Small intestine (tissue), 7 donors: ENCODE measurements around the gene GLDC. TPM values are rescaled to one million over a fixed set of nuclear protein-coding genes. Genes with fewer than 3 reads are reported as not detected.

Experiments used
- DNase-seq, 2 donors: peaks; one replicate each; pipeline versions ENCODE4 v3.0.0 to v3.0.0-alpha.2; 2013
- FAIRE-seq: peaks from 2 replicates; lab custom pipeline; 2012; peaks lifted over from hg19 to GRCh38; lab: Jason Lieb, UNC
- H3K27ac ChIP-seq, 3 donors: one replicate each; pipeline ENCODE4 v1.5.1; 2013; ENCODE audit warnings: low read length in 2 of 3, mild to moderate bottlenecking in 2 of 3, control low read depth in 1 of 3, inconsistent platforms in 1 of 3, low read depth in 1 of 3, moderate library complexity in 1 of 3
- H3K27me3 ChIP-seq, 3 donors: one replicate each; pipeline ENCODE4 v1.6.1; 2013; ENCODE audit warnings: low read length in 3 of 3, inconsistent platforms in 1 of 3; ENCODE audit not compliant: control insufficient read depth in 3 of 3, insufficient read depth in 3 of 3
- H3K36me3 ChIP-seq, 3 donors: one replicate each; pipeline ENCODE4 v1.6.1; 2013; ENCODE audit warnings: low read length in 3 of 3, inconsistent platforms in 1 of 3, low read depth in 1 of 3, mild to moderate bottlenecking in 1 of 3, moderate library complexity in 1 of 3; ENCODE audit not compliant: control insufficient read depth in 3 of 3, insufficient read depth in 2 of 3
- H3K4me1 ChIP-seq, 3 donors: one replicate each; pipeline ENCODE4 v1.6.1; 2013; ENCODE audit warnings: low read length in 2 of 3, inconsistent platforms in 1 of 3, low read depth in 1 of 3, mild to moderate bottlenecking in 1 of 3, moderate library complexity in 1 of 3; ENCODE audit not compliant: control insufficient read depth in 3 of 3, insufficient read depth in 2 of 3
- H3K4me3 ChIP-seq, 3 donors: one replicate each; pipeline ENCODE4 v1.5.1; 2013; ENCODE audit warnings: low read length in 3 of 3, control low read depth in 1 of 3, inconsistent platforms in 1 of 3, low read depth in 1 of 3, mild to moderate bottlenecking in 1 of 3, moderate library complexity in 1 of 3
- H3K9me3 ChIP-seq, 2 donors: one replicate each; pipeline ENCODE4 v1.6.1; 2013; ENCODE audit warnings: low read depth in 1 of 2, low read length in 1 of 2; ENCODE audit not compliant: control insufficient read depth in 2 of 2, insufficient read depth in 1 of 2
- WGBS, 3 donors: extraction: QIAGEN DNeasy Blood & Tissue Kit; methylation state at CpG; one replicate each; pipeline ENCODE4 v1.1.7; 2013; 5-methylcytosine and 5-hydroxymethylcytosine counted together
- polyA plus RNA-seq, 4 donors: library from polyadenylated mRNA; stranded (reverse) in 3 of 4; unstranded in 1 of 4; fragments of 200-250 nt in 3 of 4; fragments of 120-200 nt in 1 of 4; gene quantifications; one replicate each; pipeline versions ENCODE4 v1.2.1 to v1.2.3, GENCODE V29; 2013
- donor health status: healthy with polysubstance abuse.
- donor health status: control.
- donor health status: control.
- donor health status: Bipolar disorder and iron deficiency.
- donor health status: healthy.

Gene GLDC
- polyA plus RNA-seq, 4 donors = 0.63 to 8.4 (median 0.81) TPM; not detected in 1

GRCh38 chr9:6565312-6565711 is 80.2 kb downstream of the GLDC start:
- WGBS, 3 donors = 75 to 93% (median 87%) methylated on average over 8 of the region's 8 CpGs
- no peak for FAIRE-seq

GRCh38 chr9:6564868-6565267 is 80.7 kb downstream of the GLDC start:
- no peak for FAIRE-seq

More at GRCh38 chr9:6565312-6565711, 80.2 kb downstream of the GLDC start:
- Histone ChIP-seq H3K4me3 (no peak overlapping the region), H3K27ac (no peak overlapping the region), H3K36me3 (no peaks in the 10 kb centered on the region), H3K4me1 (no peaks in the 10 kb centered on the region), H3K9me3 (no peaks in the 10 kb centered on the region), H3K27me3 (peaks cover 0 to 2% (median 0%) of the 10 kb centered on the region in 3 donors)
- no peak for DNase-seq

GRCh38 chr9:6564360-6564759 is 81.2 kb downstream of the GLDC start:
- no peaks in the 10 kb centered on the region for H3K4me1 ChIP-seq
- H3K36me3 ChIP-seq = no peaks in the 10 kb centered on the region
- DNase-seq (no peak), FAIRE-seq (no peak)
- peaks cover 0 to 2% (median 0%) of the 10 kb centered on the region in 3 donors for H3K27me3 ChIP-seq
- no peaks in the 10 kb centered on the region for H3K9me3 ChIP-seq
- WGBS, 3 donors = 76 to 80% (median 78%) methylated on average over 5 of the region's 5 CpGs
- H3K27ac ChIP-seq = no peak overlapping the region
- H3K4me3 ChIP-seq = no peak overlapping the region

More at GRCh38 chr9:6564868-6565267, 80.7 kb downstream of the GLDC start:
- no peaks in the 10 kb centered on the region for H3K4me1 ChIP-seq
- H3K36me3 ChIP-seq = no peaks in the 10 kb centered on the region
- 62 to 90% (median 87%) methylated on average over 3 of the region's 3 CpGs for WGBS, 3 donors
- no peak overlapping the region for H3K4me3 ChIP-seq
- H3K27ac ChIP-seq = no peak overlapping the region
- no peak for DNase-seq
- H3K9me3 ChIP-seq = no peaks in the 10 kb centered on the region
- H3K27me3 ChIP-seq = peaks cover 0 to 2% (median 0%) of the 10 kb centered on the region in 3 donors

- H3K4me3 ChIP-seq = no peak overlapping the region
- no peak overlapping the region for H3K27ac ChIP-seq
- peaks cover 0 to 2% (median 0%) of the 10 kb centered on the region in 3 donors for H3K27me3 ChIP-seq
- H3K4me1 ChIP-seq = no peaks in the 10 kb centered on the region
- 80 to 86% (median 85%) methylated on average over 7 of the region's 7 CpGs for WGBS, 3 donors
- H3K36me3 ChIP-seq = no peaks in the 10 kb centered on the region
- H3K9me3 ChIP-seq = no peaks in the 10 kb centered on the region
- FAIRE-seq = no peak
- DNase-seq = no peak
These were observed 82.6 kb downstream of the GLDC start for GRCh38 chr9:6562871-6563430.

GRCh38 chr9:6562201-6562600 is 83.3 kb downstream of the GLDC start:
- H3K4me3 ChIP-seq = no peak overlapping the region
- H3K9me3 ChIP-seq = no peaks in the 10 kb centered on the region
- peaks cover 0 to 2% (median 0%) of the 10 kb centered on the region in 3 donors for H3K27me3 ChIP-seq
- H3K36me3 ChIP-seq = no peaks in the 10 kb centered on the region
- DNase-seq = no peak
- no peak for FAIRE-seq
- no peaks in the 10 kb centered on the region for H3K4me1 ChIP-seq
- no peak overlapping the region for H3K27ac ChIP-seq

GRCh38 chr9:6557883-6558616 is 87.5 kb downstream of the GLDC start:
- DNase-seq (no peak), FAIRE-seq (no peak)
- Histone ChIP-seq H3K36me3 (no peaks in the 10 kb centered on the region), H3K27ac (no peak overlapping the region), H3K4me3 (no peak overlapping the region), H3K4me1 (no peaks in the 10 kb centered on the region), H3K27me3 (no peaks in the 10 kb centered on the region), H3K9me3 (no peaks in the 10 kb centered on the region)
- WGBS, 3 donors = 81 to 90% (median 86%) methylated on average over 9 of the region's 9 CpGs

GRCh38 chr9:6553866-6554265 is 91.7 kb downstream of the GLDC start:
- WGBS, 3 donors = 86 to 100% (median 90%) methylated on average over 1 of the region's 1 CpG
- Histone ChIP-seq H3K4me1 (no peaks in the 10 kb centered on the region), H3K27ac (no peak overlapping the region), H3K4me3 (no peak overlapping the region), H3K27me3 (no peaks in the 10 kb centered on the region), H3K9me3 (no peaks in the 10 kb centered on the region), H3K36me3 (no peaks in the 10 kb centered on the region)
- no peak for DNase-seq
- FAIRE-seq = no peak

GRCh38 chr9:6552498-6553121 is 92.9 kb downstream of the GLDC start:
- FAIRE-seq (no peak), DNase-seq (no peak)
- H3K27ac ChIP-seq = no peak overlapping the region
- H3K27me3 ChIP-seq = no peaks in the 10 kb centered on the region
- H3K36me3 ChIP-seq = no peaks in the 10 kb centered on the region
- no peaks in the 10 kb centered on the region for H3K9me3 ChIP-seq
- H3K4me3 ChIP-seq = no peak overlapping the region
- H3K4me1 ChIP-seq = no peaks in the 10 kb centered on the region
- 79 to 88% (median 88%) methylated on average over 7 of the region's 7 CpGs for WGBS, 3 donors
